COLO668 (cell line): ENCODE results near the gene ZNF638.

ENCODE experiments used
- DNase-seq: peaks from one replicate; lab custom pipeline; 2025; ENCODE audit not compliant: unreplicated experiment; lab: John Stamatoyannopoulos, UW

Gene ZNF638

DNA sequence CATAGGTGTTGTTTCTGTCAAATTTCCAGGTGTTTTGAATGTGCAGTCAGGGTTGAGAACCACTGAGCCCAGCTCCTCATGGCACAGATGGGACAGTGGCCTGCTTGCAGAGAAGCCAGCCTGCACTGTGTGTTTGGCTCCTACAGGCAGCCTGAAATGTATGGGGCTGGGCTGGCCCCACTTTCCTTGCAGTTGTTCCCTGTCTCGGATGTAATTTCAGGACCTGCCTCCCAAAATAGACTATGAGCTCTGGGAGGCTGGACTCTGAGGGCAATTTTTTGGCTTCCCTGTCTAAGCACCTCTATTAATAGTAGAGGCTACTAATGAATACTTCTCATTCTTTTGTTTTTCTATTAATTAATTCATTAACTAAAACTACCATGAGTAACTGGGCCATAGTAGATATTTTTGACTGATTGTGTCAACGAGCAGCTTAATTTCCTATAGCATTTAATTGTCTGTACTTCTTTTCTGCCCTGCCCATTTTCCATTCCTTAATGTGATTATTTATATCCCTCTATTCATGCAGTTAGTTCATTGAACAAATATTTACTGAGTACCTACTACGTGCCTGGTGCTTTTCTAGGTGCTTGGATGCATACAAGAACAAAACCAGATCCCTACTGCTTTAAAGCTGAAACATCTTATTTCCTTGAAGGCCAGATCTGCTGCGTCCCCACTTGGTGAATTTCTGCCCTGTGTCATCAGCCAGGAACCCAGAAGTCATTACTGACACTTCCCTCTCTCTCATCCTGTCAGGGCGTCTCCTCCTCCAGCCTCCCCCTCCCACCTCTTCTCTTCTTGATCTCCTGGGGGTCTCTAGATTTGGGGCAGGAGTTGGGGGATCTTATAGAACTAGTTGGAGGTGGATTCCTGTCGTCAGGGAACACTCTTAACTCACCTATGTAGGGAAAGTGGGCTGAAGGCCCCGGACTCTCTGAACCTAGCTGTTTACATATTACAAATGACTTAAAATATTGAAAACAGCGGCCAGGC is 138.1 kb downstream of the ZNF638 start:
- no peak for DNase-seq

DNA sequence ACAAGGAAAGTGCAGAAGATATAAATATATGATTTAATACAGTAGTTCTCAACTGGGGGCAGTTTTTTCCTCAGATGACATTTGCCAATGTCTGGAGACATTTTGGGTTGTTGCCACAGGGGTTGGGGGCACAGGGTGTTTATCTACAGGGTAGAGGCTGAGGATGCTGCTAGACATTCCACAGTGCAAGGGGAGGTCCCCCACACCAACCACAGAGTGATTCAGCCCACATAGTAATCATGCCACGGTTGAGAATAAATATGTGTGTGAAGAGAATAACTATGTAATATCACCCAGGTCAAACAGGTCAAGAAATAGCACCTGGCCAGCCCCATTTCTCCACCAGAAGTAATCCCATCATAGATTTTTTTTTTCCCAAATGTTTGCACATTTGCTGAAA is 139.7 kb downstream of the ZNF638 start:
- no peak for DNase-seq

DNA sequence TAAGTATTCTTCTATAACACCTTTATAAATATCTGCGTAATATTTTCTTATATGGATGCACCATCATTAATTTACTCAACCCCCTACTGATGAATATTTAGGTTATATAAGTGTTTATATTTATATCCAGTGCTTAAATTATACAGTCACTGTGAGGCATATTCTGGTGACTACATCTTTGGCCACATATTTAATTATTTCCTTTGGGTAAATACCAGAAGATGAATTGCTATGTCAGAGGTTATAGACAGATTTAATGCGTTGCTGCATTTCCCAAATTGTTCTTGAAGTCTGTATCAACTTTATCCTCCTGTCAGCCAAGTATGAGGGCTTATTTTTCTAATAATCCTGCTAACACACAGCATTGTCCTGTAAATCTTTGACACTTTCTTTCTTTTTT is 140.4 kb downstream of the ZNF638 start:
- DNase-seq = no peak

DNA sequence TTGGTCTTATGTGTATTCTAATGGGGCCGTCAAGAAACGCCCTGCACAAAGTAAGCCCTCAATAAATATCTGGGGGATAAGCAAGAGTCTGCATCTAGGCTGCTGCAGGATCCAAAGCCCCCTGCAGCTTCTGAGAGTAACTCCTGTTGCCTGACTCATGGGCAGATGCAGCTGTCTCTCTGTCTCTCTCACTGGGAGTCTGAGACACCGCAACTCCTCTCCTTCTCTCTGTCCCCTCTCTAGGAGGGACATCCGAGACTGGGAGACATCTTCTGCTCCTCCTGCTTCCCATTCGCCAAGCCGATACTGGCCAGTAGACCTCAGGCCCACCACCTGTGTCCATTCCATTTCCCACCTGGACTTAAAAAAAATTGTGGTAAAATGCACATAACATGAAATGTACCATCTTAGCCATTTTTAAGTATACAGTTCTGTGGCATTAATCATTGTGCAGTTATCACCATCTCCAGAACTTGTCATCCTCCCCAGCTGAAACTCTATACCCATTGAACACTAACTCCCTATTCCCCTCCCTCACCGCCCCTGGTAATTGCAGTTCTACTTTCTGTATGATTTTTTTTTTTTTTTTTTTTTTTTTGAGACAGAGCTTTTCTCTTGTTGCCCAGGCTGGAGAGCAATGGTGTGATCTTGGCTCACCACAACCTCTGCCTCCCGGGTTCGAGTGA is 141.9 kb downstream of the ZNF638 start:
- DNase-seq = no peak

DNA sequence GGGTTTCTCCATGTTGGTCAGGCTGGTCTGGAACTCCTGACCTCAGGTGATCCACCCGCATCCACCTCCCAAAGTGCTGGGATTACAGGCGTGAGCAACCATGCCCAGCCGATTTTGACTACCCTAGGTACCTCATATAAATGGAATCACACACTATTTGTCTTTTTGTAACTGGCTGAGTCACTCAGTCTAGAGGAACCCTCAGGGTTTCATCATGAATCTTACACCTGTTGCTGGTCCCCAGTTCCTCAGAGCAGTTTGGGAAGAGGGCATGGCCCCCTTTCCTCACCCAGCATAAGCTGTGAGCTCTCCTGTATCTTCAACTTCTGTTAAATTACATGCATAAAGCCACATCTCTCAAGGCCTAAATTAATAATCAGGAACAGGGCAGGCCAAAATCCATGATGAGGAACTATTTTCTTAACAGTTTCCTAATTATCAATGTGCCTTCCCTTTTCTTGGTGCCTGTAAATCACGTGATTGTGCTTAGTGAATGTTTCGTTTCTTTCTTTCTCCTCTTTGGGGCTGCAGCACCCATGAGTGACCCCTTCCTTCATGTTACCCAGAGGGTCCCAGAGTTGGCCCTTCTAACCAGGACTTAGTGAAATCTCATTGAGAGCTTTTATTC is 142.6 kb downstream of the ZNF638 start:
- DNase-seq = no peak

DNA sequence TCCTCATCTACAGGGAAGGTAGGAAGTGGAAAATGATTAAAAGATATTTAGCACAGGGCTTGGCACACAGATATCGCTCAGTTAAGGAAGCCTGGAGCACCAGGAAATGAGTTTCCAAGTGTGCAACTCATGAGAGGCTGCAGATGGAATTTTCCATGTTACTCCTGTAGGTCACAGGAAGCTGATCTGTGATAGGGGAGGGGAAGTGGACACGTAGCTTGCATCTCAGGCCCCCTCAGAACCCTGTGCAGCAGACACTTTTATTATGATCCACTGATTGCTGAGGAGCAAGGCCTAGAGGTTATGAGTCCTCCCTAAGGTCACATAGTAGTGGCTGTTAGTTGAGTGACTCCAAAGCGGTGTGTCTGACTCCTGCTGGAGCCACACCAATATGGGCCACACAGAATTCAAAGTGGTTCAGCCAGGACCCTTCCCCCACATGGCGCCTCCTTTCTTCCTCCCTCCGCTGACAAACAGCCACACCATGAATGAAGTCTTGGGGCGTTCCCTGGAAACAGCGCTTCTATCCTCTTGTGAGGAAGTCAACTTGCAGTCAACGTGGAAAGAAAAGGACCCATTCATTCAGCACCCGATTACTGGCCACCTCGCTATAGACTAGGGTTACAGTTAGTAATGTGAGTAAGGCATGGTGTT is 143.3 kb downstream of the ZNF638 start:
- no peak for DNase-seq

DNA sequence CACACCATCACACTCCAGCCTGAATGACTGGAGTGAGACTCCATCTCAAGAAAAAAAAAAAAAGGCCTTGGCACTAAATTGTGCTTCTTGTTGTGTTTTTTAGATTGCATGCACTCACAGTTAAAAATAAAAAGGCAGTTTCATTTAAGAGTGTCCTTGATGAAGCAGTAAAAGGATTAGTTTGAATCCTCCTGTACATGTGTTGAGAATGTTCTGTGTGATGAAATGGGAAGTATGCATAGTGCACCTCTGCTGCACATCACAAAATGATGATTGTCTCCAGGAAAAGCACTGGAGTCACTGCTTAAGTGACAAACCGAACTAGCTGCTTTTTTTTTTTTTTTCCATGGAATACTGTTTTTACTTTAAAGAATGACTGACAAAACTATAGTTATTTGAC is 144.9 kb downstream of the ZNF638 start:
- no peak for DNase-seq

DNA sequence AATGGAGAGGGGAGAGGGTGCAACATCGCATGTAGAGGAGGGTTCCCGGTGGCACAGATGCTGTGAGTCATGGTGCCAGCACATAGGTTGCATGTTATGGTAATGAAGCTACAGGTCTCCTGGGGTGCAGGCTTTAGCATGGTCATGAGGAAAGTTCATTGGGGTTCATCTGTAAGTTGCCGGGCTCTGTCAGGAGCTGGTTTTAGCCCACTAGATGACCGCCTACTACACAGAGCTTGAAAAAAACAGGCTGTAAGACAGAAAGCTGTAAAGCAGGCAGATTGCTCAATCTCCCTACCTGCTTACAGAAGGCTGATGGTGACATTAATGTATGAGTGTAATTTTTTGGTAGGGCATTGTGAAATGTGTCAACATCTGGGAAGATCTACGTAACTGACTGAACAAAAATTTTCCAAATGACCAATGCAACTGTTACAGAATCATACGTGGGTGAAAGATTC is 145.7 kb downstream of the ZNF638 start:
- no peak for DNase-seq

DNA sequence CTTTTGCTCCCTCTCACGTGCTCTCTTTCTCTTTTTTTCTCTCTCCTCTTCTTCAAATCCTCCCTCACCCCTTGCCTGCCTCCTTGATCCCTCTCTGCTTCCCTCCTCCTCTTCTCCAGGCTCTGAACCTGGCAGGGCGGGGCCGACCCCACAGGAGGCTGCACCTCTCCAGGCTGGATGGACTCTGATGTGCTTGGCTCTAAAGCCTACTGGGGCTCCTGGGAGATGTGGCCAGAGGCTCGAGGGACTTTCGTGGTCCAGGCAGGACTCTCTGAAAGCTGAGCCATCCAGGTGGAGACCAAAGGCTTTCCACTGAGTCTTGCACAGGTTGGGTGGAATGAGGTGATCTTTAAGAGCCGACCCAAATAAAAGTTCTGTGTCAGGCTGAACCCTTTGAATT is 147.2 kb downstream of the ZNF638 start:
- no peak for DNase-seq

DNA sequence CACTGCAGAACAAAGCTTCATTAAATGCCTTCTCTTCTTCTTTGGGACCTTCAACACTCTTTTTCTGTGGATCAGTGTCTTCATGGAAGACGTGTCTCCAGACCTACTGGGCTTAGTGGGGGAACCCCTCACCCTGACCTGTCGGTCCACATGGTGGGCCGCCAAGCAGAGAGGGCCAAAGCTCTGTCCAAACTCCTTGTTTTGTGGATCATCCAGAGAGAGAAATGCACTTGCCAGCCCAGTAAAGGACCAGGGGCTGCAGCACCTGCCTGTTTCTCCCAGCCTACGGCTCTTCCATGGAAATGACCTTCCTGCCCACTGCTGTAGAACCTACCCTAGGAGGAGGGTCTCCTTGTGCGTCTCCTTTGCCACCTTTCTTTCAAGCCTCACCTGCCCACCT is 147.7 kb downstream of the ZNF638 start:
- DNase-seq = no peak

DNA sequence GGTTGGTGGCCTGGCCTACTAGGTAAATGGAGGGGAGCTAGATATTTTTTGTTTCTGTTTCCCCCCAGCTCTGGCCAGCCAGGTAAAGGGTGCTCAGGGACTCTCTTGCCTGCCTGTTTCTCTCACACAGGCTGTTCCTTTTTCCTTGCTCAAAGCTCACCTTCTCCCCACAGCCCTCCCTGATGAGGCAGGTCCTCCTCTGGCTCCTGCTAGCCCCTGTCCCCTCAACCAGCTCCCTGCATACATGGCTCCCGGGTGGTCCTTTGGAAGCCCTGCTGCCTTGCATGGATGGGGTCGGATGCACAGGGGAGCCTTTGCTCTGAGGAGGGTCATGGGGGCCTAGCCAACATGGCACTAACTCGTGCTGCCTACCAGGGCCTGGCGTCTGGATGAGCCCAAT is 149.5 kb downstream of the ZNF638 start:
- DNase-seq = no peak

DNA sequence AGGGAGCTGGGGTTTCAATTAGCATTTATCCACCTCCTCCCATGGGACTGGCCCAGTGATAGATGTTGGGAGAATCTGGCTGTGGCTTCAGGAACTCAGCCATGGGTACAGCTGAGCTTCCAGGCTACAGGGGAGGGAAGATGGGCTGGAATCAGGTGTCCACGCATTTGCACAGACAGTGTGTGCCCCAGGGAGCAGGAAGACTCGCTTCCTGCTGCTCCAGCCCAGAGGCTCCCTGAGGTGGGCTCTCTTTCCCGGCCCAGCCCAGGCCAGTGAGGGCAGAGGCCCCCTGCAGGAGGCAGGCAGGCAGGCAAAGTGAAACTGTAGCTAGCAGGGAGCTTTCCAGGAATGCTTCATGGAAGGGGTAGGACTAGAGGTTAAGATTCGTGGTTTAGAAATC is 150.5 kb downstream of the ZNF638 start:
- DNase-seq = no peak

DNA sequence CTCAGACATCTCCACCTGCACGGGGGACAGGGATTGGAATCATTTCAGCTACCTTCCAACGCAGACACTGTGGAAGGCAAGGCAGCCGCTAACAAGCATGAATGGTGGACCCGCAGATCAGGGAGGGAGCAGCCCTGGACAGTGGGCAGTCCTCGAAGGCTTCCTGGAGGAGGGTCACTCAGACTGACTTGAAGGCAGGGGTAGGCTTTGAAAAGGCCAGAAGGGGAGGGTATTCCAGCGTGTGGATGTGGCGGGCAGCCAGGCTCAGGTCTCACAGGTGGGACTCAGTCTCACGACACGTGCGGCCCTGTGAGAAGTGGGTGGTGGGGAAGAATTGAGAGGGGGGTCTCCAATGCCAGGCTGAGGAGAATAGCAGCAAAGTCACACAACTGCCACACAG is 151.7 kb downstream of the ZNF638 start:
- DNase-seq = no peak

DNA sequence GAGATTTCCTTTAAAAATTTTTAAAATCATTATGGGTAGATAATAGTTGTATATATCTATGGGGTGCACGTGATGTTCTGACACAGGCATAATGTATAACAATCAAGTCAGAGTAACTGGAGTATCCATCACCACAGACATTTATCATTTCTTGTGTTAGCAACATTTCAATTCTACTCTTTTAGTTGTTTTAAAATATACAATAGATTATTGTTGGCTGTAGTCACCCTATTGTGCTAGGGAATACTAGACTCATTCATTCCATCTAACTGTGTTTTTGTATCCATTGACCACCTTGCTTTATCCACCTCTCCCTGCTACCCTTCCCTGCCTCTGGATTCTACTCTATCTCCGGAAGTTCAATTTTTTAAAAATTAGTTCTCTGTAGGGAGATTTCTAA is 152.8 kb downstream of the ZNF638 start:
- no peak for DNase-seq
